HG03064 (cell line): ENCODE data around the gene SPRY1.

Experiments used
- ATAC-seq: cut with Tn5 transposase; IDR thresholded peaks from one replicate; pipeline ENCODE4 v1.9.1; 2021; ENCODE audit warnings: low read depth; ENCODE audit not compliant: unreplicated experiment

The SPRY1 gene

GRCh38 chr4:123435246-123436113 lies 38.9 kb downstream of the SPRY1 start:
- no peak for ATAC-seq

GRCh38 chr4:123438031-123438430 lies 41.4 kb downstream of the SPRY1 start:
- ATAC-seq, result no peak

DNA sequence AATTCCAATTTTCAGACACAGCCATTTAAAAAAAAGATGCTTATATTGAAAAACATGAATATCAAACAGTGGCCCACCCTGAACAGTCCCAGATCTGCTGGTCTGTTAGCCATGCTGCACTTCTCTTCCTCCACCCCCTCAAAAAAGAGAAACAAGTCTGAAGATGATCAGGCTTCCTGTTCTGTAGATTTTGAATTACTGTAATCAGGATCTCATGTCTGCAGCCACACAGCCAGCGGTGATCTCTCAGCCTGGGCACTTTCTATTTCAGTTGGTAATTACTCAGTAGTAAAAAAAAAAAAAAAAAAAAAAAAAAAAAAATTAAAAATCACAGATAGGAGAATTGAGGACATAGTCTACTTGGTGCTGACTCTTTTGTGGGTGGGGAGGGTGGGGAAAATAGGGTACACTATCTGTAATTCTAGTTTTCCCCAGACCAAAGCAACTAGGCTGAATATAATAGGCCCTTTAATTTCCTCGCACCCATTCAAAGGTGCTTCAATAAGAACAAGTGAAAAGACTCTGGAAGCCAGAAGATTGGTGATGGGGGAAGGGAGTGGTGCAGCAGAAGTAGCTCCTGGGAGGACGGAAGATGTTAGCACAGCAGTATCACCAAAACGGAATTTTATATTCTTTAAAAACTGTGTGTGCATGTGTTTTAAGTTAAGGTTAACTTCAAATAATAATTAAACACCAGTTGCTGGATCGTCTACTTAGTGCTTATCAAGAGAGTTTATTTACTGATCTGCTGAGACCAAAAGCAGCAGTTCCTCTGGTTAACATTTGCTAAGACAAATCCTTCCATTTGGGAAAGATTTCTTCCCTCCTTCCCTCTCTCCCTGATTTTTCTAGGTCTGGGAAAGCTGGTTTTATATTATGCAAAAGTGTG lies 47.0 kb downstream of the SPRY1 start:
- ATAC-seq, result peak; percentile 80

- peak; percentile 79 for ATAC-seq
Observed at GRCh38 chr4:123444290-123444731, 47.7 kb downstream of the SPRY1 start.

DNA sequence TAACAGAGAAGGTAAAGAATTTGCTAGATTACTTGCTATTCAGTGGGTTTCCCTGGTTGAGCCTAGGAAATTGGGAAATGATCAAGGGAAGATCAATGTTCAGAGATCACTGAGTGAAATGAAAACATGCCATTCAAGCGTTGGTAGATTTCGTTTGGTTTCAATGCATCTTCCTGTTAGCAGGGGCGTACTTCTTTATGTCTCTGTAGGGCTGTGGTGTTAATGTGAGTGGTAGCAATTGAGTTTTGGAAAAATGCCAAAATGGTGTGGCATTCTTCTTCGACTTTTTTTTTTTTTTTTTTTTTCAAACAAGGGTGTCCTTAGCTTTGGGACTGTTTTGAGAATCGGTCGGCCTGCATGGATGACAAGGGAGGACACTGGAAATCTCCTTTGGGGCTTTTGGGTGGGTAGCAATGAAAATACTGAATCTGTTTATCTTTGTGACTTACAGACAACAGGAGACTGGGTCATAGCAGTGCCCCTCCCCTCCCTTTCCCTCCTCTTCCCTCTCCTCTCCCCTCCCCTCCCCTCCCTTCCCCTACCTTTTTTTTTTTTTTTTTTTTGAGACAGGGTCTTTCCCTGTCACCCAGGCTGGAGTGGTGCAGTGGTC lies 50.4 kb downstream of the SPRY1 start:
- no peak for ATAC-seq

GRCh38 chr4:123449362-123449761 lies 52.8 kb downstream of the SPRY1 start:
- peak; percentile 28 for ATAC-seq

DNA sequence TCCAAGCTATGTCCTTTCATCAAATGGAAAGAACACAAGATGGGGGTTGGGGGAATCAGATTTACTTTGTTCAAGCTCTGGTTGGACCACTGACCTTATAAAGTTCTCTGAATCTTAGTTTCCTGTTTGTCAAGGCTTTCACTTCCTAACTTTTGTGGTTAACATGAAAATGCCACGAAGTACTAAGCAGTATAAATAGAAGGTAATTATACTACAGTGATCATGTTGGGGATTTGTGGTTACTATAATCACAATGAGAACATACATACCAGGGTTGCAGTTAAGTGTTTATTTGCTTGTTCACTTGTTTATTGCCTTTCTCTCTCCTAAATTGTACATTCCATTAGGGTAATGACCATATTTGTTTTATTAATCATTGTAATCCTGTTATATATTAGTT lies 53.2 kb downstream of the SPRY1 start:
- ATAC-seq, result peak; percentile 92

GRCh38 chr4:123450393-123450792 lies 53.8 kb downstream of the SPRY1 start:
- ATAC-seq, result no peak

GRCh38 chr4:123452616-123453015 lies 56.0 kb downstream of the SPRY1 start:
- no peak for ATAC-seq

GRCh38 chr4:123453061-123453680 lies 56.6 kb downstream of the SPRY1 start:
- ATAC-seq, result no peak
